HG03039 (cell line): ENCODE data around the gene ITK.
"Not testable (repeated sequence)": the region's sequence is repeated elsewhere in the genome, so short reads cannot be mapped to it uniquely, and the experiment has no call there.

Experiments used
- ATAC-seq: cut with Tn5 transposase; IDR thresholded peaks from one replicate; pipeline ENCODE4 v1.9.1; 2021; ENCODE audit warnings: mild to moderate bottlenecking, moderate library complexity; ENCODE audit not compliant: unreplicated experiment

Gene ITK

DNA sequence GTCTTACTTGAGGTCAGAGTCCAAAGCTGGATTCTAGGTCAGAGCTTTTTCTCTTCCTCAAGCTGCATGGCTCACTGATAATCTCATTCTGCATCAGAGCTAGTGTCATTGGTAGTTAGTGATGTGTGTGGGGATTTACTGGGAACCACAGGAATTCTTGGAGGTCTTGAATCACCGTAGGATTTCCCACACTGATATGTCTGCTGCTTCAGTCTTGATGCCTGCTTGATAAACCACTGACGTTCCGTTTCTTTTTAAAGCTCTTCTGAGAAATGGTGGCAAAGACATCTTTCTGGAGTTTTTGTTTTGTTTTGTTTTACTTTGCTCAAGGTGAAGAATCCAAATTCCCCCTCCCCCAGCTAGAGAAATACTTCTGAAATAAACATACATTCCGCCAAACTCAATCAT, 13.4 kb upstream of the ITK start:
- no peak for ATAC-seq

GRCh38 chr5:157168286-157168685, 12.4 kb upstream of the ITK start:
- no peak for ATAC-seq

DNA sequence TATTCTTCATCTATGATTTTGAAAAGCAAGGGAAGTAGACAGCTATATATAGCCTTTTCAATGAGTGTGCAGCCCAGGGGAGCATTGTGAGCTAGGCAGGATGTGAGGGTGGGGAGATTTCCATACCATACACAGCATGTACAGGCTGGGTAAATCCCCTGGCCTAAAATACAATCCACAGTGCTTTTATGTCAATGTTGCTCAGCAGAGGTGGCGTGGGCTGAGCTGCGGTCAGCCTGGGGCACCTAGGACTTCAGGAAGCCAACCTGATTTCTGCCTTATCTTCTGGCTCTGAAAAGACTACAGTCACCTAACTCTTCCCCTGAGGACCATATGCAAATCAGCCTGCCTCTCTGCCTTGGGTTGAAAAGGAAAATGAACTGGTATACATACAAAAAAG, 8.2 kb upstream of the ITK start:
- peak; percentile 99 for ATAC-seq

GRCh38 chr5:157175071-157175612, 5.5 kb upstream of the ITK start:
- ATAC-seq = no peak

GRCh38 chr5:157177953-157178352, 2.7 kb upstream of the ITK start:
- no peak for ATAC-seq

- ATAC-seq = no peak
These were observed 1.7 kb upstream of the ITK start for GRCh38 chr5:157178966-157179365.

- ATAC-seq = no peak
These were observed 1.6 kb downstream of the ITK start for GRCh38 chr5:157182143-157182757.

GRCh38 chr5:157184117-157184670, 3.6 kb downstream of the ITK start:
- ATAC-seq = no peak

- ATAC-seq = not testable (repeated sequence)
These were observed 4.5 kb downstream of the ITK start for GRCh38 chr5:157185122-157185521.

DNA sequence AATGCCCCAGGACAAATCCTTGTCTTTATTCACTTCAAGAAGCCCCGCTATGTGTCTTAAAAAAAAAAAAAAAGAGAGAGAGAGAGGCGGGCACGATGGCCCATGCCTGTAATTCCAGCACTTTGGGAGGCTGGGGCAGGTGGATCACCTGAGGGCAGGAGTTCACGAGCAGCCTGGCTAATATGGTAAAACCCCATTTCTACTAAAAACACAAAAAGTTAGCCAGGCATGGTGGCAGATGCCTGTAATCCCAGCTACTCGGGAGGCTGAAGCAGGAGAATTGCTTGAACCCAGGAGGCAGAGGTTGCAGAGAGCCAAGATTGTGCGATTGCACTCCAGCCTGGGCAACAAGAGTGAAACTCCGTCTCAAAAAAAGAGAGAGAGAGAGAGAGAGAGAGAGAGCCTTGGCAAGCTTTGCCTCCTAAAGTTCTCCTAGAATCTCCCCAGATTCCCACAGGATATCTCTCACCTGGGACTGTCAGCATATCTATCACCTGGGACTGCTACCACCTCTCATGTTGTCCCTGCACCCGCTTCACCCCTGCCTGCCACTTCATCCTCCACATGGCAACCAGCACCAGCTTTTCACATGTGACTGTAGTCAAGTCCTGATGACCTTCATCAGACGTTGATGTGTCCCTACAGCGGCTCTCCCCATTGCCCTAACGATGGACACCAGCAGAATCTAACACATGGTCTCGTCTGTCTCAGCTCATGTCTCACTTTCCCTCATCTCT, 5.8 kb downstream of the ITK start:
- ATAC-seq = no peak

GRCh38 chr5:157187046-157187754, 6.6 kb downstream of the ITK start:
- ATAC-seq = no peak

DNA sequence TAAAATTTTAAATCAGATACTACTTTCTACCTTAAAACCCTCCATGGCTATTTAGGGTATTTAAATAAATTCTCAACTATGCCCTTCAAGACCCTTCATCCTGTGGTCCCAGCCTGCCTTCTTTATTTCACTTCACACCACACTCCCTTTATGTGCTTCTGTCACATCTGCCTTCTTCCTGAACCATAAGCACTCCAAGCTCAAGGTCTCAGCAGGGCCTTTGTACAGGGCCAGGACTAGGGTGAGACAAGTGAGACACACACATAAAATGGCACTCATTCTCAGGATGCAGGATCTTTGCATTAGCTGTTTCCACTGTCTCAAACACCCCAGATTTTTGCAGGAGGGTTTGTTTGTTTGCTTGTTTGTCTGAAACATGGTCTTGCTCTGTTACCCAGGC, 7.6 kb downstream of the ITK start:
- no peak for ATAC-seq

DNA sequence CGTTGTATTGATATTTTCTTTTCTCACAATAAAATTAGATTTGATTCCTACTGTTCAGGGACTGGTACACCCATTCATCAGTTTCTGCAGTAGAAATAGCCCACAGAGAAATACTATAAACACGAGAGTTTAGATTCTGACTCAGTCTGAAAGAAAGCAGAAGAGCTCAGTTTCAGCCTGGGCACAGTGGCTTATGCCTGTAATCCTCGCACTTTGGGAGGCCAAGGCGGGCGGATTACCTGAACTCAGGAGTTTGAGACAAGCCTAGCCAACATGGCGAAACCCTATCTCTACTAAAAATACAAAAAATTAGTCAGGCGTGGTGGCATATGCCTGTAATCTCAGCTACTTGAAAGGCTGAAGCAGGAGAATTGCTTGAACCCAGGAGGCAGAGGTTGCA, 8.6 kb downstream of the ITK start:
- no peak for ATAC-seq

DNA sequence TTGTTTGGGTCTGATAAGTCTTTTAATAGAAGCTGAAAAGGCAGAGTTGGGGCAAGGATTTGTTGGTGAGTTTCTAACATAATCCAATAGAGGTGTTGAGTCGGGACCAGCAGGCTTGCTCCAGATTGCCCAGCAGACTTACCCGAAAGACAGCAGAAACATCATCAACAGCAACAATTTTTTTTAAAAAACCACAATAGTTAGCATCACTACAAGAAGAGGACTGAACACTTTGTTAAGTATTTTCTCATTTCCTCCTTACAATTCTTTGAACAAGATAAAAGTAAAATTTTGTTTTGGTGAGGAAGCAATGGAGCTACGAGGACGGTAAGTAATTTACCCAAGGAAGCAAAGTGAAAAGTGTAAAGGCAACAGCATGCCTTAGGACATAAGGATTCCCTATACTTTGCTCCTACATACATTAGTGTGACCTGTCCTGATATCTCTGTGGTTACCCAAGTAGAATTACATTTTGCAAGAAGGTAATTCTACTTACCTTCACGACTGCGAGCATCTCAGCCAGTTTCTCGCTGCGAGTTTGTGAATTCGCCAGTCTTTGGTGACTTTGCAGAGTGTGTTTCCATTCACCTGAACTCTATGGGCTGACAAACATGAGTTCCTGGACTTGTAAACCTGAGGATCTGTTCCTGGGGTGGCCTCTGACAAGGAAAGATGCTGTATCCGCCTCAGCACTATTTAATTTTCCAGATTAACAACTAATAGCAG, 13.2 kb downstream of the ITK start:
- no peak for ATAC-seq

DNA sequence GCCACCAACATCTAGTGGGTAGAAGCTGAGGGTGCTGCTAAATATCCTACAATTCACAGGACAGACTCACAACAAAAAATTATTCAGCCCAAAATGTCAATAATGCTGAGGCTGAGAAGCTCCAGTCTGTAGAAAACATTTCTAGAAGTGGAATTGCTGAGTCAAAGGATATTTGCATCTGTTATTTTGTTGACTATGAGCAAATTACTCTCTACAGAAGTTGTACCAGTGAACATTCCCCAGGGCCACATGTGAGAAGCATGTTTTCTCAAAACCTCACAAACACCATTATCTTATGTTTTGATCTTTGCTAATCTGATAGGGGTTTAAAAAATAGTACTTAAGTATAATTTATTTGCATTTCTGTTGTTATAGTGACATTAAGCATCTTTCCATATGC, 15.4 kb downstream of the ITK start:
- ATAC-seq = no peak

- ATAC-seq = no peak
These were observed 16.4 kb downstream of the ITK start for GRCh38 chr5:157197086-157197485.

DNA sequence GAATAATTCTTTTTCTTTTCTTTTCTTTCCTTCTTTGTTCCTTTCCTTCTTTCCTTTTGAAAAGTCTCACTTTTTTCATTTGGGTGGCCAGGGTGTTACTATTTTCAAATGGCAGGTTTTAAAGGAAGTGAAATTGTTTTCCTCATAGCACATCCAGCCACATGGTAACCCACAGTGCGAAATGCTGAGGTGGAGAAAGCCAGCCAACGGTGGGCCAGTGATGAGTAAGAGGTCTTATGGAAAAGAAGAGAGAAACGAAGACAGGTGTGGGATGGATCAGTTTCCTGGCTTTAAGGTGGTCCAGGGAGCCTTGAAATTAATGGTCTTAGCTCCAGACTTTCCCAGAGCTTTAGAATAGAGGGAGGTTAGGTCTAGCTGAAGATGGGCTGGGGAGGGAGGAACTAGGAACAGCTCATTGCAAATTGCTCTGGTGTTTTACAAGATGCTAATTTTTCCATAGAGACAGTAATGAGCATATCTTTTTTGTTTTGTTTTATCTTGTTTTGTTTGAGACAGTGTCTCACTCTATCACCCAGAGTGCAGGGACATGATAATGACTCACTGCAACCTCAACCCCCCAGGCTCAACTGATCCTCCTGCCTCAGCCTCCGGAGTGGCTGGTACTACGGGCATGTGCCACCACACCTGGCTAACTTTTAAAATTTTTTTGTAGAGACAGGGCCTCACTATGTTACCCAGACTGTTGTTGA, 17.8 kb downstream of the ITK start:
- no peak for ATAC-seq

GRCh38 chr5:157201857-157202256, 21.2 kb downstream of the ITK start:
- no peak for ATAC-seq

- ATAC-seq = no peak
These were observed 22.8 kb downstream of the ITK start for GRCh38 chr5:157203417-157203816.

- no peak for ATAC-seq
These were observed 24.1 kb downstream of the ITK start for GRCh38 chr5:157204765-157205164.
